HepG2 (cell line): ENCODE measurements around the gene ACAN. TPM values are rescaled to one million over a fixed set of nuclear protein-coding genes. Genes with fewer than 3 reads are reported as not detected.
A peak's percentile ranks its signal among the peaks of the same experiment; 100 is the strongest.

Source experiments
- ATAC-seq: fragments of 200-7000 bp; cut with Tn5 transposase; 3 replicates; pipeline ENCODE4 v1.9.1; 2020; ENCODE audit warnings: mild to moderate bottlenecking, moderate library complexity
- BruUV-seq: library from RNA; stranded (reverse); fragments of 400-500 nt; replicated peaks from 2 replicates; lab custom pipeline; 2021; lab: Mats Ljungman, UMichigan
- CTCF ChIA-PET: fragments of 300-600 bp; formaldehyde crosslinking; extraction: SDS; loops from one replicate; lab custom pipeline; 2021; ENCODE audit warnings: low total read pairs, inconsistent platforms, low intra/inter-chr PET ratio; lab: Yijun Ruan, JAX
- POLR2A ChIA-PET: fragments of 350-600 bp; sonication (Branson Sonifier 250); formaldehyde crosslinking; loops from one replicate; lab custom pipeline; 2020; ENCODE audit warnings: antibody characterized with exemption, inconsistent platforms; lab: Yijun Ruan, JAX
- DNase-seq: peaks from one replicate; pipeline ENCODE4 v3.0.0-alpha.2; 2015; ENCODE audit warnings: low spot score
- FAIRE-seq: peaks from 3 replicates; lab custom pipeline; 2011; peaks lifted over from hg19 to GRCh38; lab: Jason Lieb, UNC
- H2AFZ ChIP-seq: one replicate; pipeline ENCODE4 v1.6.1; 2011; ENCODE audit warnings: low read length, inconsistent platforms
- H3K27ac ChIP-seq: fragments of 300-600 bp; 3 replicates; pipeline ENCODE4 v1.8.0; 2011; ENCODE audit warnings: mixed run types, mild to moderate bottlenecking, mixed read lengths, low read length, inconsistent platforms; ENCODE audit not compliant: insufficient read depth; ENCODE audit errors: extremely low read length
- H3K27me3 ChIP-seq, 2 experiments: fragments of 200-600 bp in 1 of 2; 2 replicates in 1 of 2; 3 replicates in 1 of 2; pipeline versions ENCODE4 v1.6.0 to v1.8.0; 2011; ENCODE audit warnings: low read length in 2 of 2, mild to moderate bottlenecking in 2 of 2, moderate library complexity in 2 of 2, inconsistent platforms in 1 of 2; ENCODE audit not compliant: insufficient read depth in 2 of 2, control insufficient read depth in 1 of 2
- H3K36me3 ChIP-seq, 2 experiments: fragments of 200-600 bp in 1 of 2; replicated peaks in 1 of 2; 2 replicates in 1 of 2; 3 replicates in 1 of 2; pipeline versions ENCODE4 v1.5.1 to v1.8.0; 2011; ENCODE audit warnings: low read length in 2 of 2, inconsistent platforms in 1 of 2; ENCODE audit not compliant: insufficient read depth in 2 of 2, control insufficient read depth in 1 of 2
- H3K4me1 ChIP-seq: 2 replicates; pipeline ENCODE4 v1.5.1; 2012; ENCODE audit warnings: low read length, inconsistent platforms; ENCODE audit not compliant: insufficient read depth
- H3K4me2 ChIP-seq: 2 replicates; pipeline ENCODE4 v1.6.0; 2011; ENCODE audit warnings: low read depth, low read length, inconsistent platforms
- H3K4me3 ChIP-seq, 3 experiments: fragments of 200-600 bp in 1 of 3; sonication (generic), shearing (Covaris generic) in 1 of 3; replicated peaks in 1 of 3; 2 replicates each; pipeline ENCODE4 v1.5.1; 2011 to 2016; ENCODE audit warnings: low read length in 3 of 3, inconsistent platforms in 2 of 3, low read depth in 2 of 3, mild to moderate bottlenecking in 2 of 3, control low read depth in 1 of 3, mixed read lengths in 1 of 3; ENCODE audit not compliant: insufficient read depth in 1 of 3
- H3K79me2 ChIP-seq: one replicate; pipeline ENCODE4 v1.6.1; 2011; ENCODE audit warnings: low read length, inconsistent platforms; ENCODE audit not compliant: insufficient read depth
- H3K9ac ChIP-seq: 2 replicates; pipeline ENCODE4 v1.6.0; 2011; ENCODE audit warnings: mild to moderate bottlenecking, low read depth, low read length, inconsistent platforms; ENCODE audit not compliant: insufficient read depth
- H3K9me3 ChIP-seq: 2 replicates; pipeline ENCODE4 v1.5.1; 2012; ENCODE audit warnings: mild to moderate bottlenecking, low read length
- H4K20me1 ChIP-seq: 2 replicates; pipeline ENCODE4 v1.6.0; 2011; ENCODE audit warnings: inconsistent platforms, mild to moderate bottlenecking, low read length, moderate library complexity; ENCODE audit not compliant: insufficient read depth
- THAP7 ChIP-seq: sonication (generic); formaldehyde crosslinking; IDR thresholded peaks from 2 replicates; pipeline ENCODE4 v1.8.1; 2023; ENCODE audit warnings: mild to moderate bottlenecking, missing genetic modification reagents
- ZNF232 ChIP-seq: sonication (generic); formaldehyde crosslinking; IDR thresholded peaks from 2 replicates; pipeline ENCODE4 v1.4.0; 2020; ENCODE audit warnings: missing genetic modification reagents, borderline replicate concordance
- ZNF292 ChIP-seq: sonication (generic); formaldehyde crosslinking; IDR thresholded peaks from 2 replicates; pipeline ENCODE4 v1.8.1; 2022; ENCODE audit warnings: mild to moderate bottlenecking, low read depth, missing genetic modification reagents, borderline replicate concordance
- WGBS: methylation state at CpG from one replicate; pipeline ENCODE4 v1.1.6; 2017; ENCODE audit warnings: low lambda C conversion rate; 5-methylcytosine and 5-hydroxymethylcytosine counted together
- in situ Hi-C: cut with HindIII; loops from 2 replicates; pipeline ENCODE4 v1.10.0; 2017; ENCODE audit warnings: low pct_unique_long_range_greater_than_20kb; ENCODE audit not compliant: extremely low pct_ligation_motif_present
- intact Hi-C: fragments of 100-400 bp; cut with micrococcal nuclease; formaldehyde crosslinking; loops from one replicate; pipeline ENCODE4 v1.10.0; 2022; ENCODE audit not compliant: unreplicated experiment
- polyA plus RNA-seq, 8 experiments: library from polyadenylated mRNA; depleted of rRNA in 3 of 8; stranded (reverse) in 7 of 8; unstranded in 1 of 8; fragments of >200 nt; fragmentation: Illumina TruSeq in 4 of 8; extraction: Trizol in 4 of 8; gene quantifications; 2 replicates each; pipeline versions ENCODE4 v1.2.1 to v1.2.3, GENCODE V29; 2011 to 2016; ENCODE audit warnings: low read depth in 4 of 8, missing spikeins in 1 of 8, mixed read lengths in 1 of 8; ENCODE audit not compliant: insufficient read depth in 1 of 8
- total RNA-seq, 5 experiments: library from RNA; depleted of rRNA; stranded (reverse); fragments of >200 nt; fragmentation: Illumina TruSeq; extraction: Trizol; gene quantifications; 2 replicates each; pipeline ENCODE4 v1.2.3, GENCODE V29; 2016; ENCODE audit warnings: low read depth in 1 of 5
- TF ChIP-seq, protein P1 (sequence below): sonication (generic); formaldehyde crosslinking; IDR thresholded peaks from 2 replicates; pipeline ENCODE4 v1.4.0; 2020; ENCODE audit warnings: missing genetic modification reagents
- TF ChIP-seq, protein P2 (sequence below): fragments of 450-650 bp; IDR thresholded peaks from 2 replicates; pipeline ENCODE4 v1.6.1; 2016

The ACAN gene
- total and polyA plus RNA-seq, 2 of the 13 experiments (the other 11 are each of a cell fraction or from before 2014, with no cell fraction given) = not detected

GRCh38 chr15:88790486-88790885 is 12.8 kb upstream of the ACAN start:
- 5% methylated on average over 4 of the region's 7 CpGs for WGBS
- FAIRE-seq (no peak), DNase-seq (no peak), ATAC-seq (no peak)
- no peaks in the 10 kb centered on the region for H3K36me3 ChIP-seq
- no peaks in the 10 kb centered on the region for H4K20me1 ChIP-seq
- no peaks in the 10 kb centered on the region for H3K79me2 ChIP-seq
- H3K9me3 ChIP-seq = no peaks in the 10 kb centered on the region
- H3K4me2 ChIP-seq = no peak overlapping the region
- H3K4me1 ChIP-seq = no peaks in the 10 kb centered on the region
- BruUV-seq = no TSS peak
- H3K27me3 ChIP-seq = peaks cover 0 to 16% of the 10 kb centered on the region in 2 experiments; a peak in 4 of 5 replicates
- TF ChIP-seq, protein P1, sequence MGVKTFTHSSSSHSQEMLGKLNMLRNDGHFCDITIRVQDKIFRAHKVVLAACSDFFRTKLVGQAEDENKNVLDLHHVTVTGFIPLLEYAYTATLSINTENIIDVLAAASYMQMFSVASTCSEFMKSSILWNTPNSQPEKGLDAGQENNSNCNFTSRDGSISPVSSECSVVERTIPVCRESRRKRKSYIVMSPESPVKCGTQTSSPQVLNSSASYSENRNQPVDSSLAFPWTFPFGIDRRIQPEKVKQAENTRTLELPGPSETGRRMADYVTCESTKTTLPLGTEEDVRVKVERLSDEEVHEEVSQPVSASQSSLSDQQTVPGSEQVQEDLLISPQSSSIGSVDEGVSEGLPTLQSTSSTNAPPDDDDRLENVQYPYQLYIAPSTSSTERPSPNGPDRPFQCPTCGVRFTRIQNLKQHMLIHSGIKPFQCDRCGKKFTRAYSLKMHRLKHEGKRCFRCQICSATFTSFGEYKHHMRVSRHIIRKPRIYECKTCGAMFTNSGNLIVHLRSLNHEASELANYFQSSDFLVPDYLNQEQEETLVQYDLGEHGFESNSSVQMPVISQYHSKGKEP (CRISPR knock-in tag) = no peak
- TF ChIP-seq ZNF292 (CRISPR knock-in tag) (no peak), ZNF232 (no peak)
- no peak overlapping the region for H3K9ac ChIP-seq
- CTCF ChIA-PET = no interaction called here
- in situ Hi-C loops (no loop called here), intact Hi-C loops (no loop called here)
- H2AFZ ChIP-seq = no peak overlapping the region
- no peak overlapping the region for H3K4me3 ChIP-seq
- POLR2A ChIA-PET = no interaction called here
- H3K27ac ChIP-seq = no peak overlapping the region

GRCh38 chr15:88791637-88792036 is 11.6 kb upstream of the ACAN start:
- DNase-seq = no peak
- H3K9me3 ChIP-seq = no peaks in the 10 kb centered on the region
- CTCF ChIA-PET = no interaction called here
- in situ Hi-C loops = no loop called here
- H3K4me2 ChIP-seq = no peak overlapping the region
- no peaks in the 10 kb centered on the region for H4K20me1 ChIP-seq
- H3K4me3 ChIP-seq = no peak overlapping the region
- POLR2A ChIA-PET = no interaction called here
- no peaks in the 10 kb centered on the region for H3K79me2 ChIP-seq
- 0% methylated on average over 1 of the region's 1 CpG for WGBS
- intact Hi-C loops = no loop called here
- H3K27ac ChIP-seq = no peak overlapping the region
- H3K9ac ChIP-seq = no peak overlapping the region
- no peak for TF ChIP-seq THAP7 (CRISPR knock-in tag)
- TF ChIP-seq, protein P2, sequence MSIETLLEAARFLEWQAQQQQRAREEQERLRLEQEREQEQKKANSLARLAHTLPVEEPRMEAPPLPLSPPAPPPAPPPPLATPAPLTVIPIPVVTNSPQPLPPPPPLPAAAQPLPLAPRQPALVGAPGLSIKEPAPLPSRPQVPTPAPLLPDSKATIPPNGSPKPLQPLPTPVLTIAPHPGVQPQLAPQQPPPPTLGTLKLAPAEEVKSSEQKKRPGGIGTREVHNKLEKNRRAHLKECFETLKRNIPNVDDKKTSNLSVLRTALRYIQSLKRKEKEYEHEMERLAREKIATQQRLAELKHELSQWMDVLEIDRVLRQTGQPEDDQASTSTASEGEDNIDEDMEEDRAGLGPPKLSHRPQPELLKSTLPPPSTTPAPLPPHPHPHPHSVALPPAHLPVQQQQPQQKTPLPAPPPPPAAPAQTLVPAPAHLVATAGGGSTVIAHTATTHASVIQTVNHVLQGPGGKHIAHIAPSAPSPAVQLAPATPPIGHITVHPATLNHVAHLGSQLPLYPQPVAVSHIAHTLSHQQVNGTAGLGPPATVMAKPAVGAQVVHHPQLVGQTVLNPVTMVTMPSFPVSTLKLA = peak; percentile 36; the same call in 1 of the 2 replicates
- no peaks in the 10 kb centered on the region for H3K4me1 ChIP-seq
- no peak for ATAC-seq
- FAIRE-seq = no peak
- no peak overlapping the region for H2AFZ ChIP-seq
- BruUV-seq = no TSS peak
- H3K36me3 ChIP-seq = no peaks in the 10 kb centered on the region
- H3K27me3 ChIP-seq = peaks cover 0 to 16% of the 10 kb centered on the region in 2 experiments; a peak in 4 of 5 replicates
